ENCODE measurements around the gene HIRA. TPM values are rescaled to one million over a fixed set of nuclear protein-coding genes. Genes with fewer than 3 reads are reported as not detected.

HIRA gene
- total and polyA plus RNA-seq, 9 of the 15 experiments (the other 6 are each of a cell fraction or from before 2014, with no cell fraction given) = 0.96 to 132 (median 58.4) TPM

GRCh38 chr22:19407649-19408606, 23.6 kb downstream of the HIRA start:
- H3K9ac ChIP-seq (ENCODE audit: insufficient read depth in 1 of 2, low read depth in 2 of 2, low read length in 2 of 2) = peak overlapping the region in 1 of 2 experiments; percentile 13; a peak in 1 of 4 replicates
- BruUV-seq (replicated peaks) = no TSS peak
- no peak overlapping the region; the same call in 2 of the 3 replicates for H3K27ac ChIP-seq (ENCODE audit: extremely low read depth, low read depth, low read length)
- H3K9me1 ChIP-seq (ENCODE audit: control insufficient read depth, insufficient read depth, low read length) = peaks cover 24% of the 10 kb centered on the region
- CTCF ChIA-PET (ENCODE audit: low intra/inter-chr PET ratio) = interaction anchor here (1.1 kb wide), 1 partner anchor 303 kb away, joined by 3 read pairs; no protein-coding TSS in a partner anchor
- H3K4me2 ChIP-seq (ENCODE audit: insufficient read depth, low read length) = no peak overlapping the region; the same call in 1 of the 2 replicates
- FAIRE-seq (peak; percentile 57), DNase-seq (ENCODE audit: extremely low read depth in 1 of 4, low spot score in 3 of 4) (peak; percentile 90 to 96 (median 94)), ATAC-seq (peak; percentile 76)
- peaks cover 95% of the 10 kb centered on the region for H3K36me3 ChIP-seq (ENCODE audit: control insufficient read depth, insufficient read depth, low read length)
- peaks cover 34% of the 10 kb centered on the region for H4K20me1 ChIP-seq (replicated peaks; ENCODE audit: control insufficient read depth, insufficient read depth, low read length)
- intact Hi-C loops (cut with micrococcal nuclease) (loop anchor here (1.0 kb wide), 3 partner anchors 11 to 39 kb away; partner anchors contain the start of gene C22orf39), in situ Hi-C loops (cut with MboI) (no loop called here)
- peaks cover 46% of the 10 kb centered on the region for H3K79me2 ChIP-seq (ENCODE audit: control insufficient read depth, insufficient read depth, low read length)
- POLR2A ChIA-PET = interaction anchor here (0.6 to 14.3 kb wide), 8 partner anchors 10 to 367 kb away, joined by 3 to 245 read pairs (median 4); no protein-coding TSS in a partner anchor
- H3K4me1 ChIP-seq (replicated peaks in 1 of 2; ENCODE audit: control insufficient read depth in 2 of 2, insufficient read depth in 2 of 2, low read length in 2 of 2) = peaks cover 18 to 24% of the 10 kb centered on the region in 2 experiments; a peak in 4 of 5 replicates
- no peaks in the 10 kb centered on the region for H3K9me3 ChIP-seq (replicated peaks; ENCODE audit: control insufficient read depth, insufficient read depth, low read depth, low read length)
- no peaks in the 10 kb centered on the region for H3K27me3 ChIP-seq (ENCODE audit: control insufficient read depth in 2 of 2, insufficient read depth in 2 of 2, low read length in 2 of 2)
- no peak overlapping the region for H3K4me3 ChIP-seq
- 47% methylated on average over 16 of the region's 16 CpGs for WGBS (ENCODE audit: insufficient coverage, low coverage, missing lambda C conversion rate)
- no peak overlapping the region for H2AFZ ChIP-seq (ENCODE audit: low read depth, low read length)
- TF ChIP-seq TOE1 (IDR thresholded peaks at IDR 0.05; ENCODE audit: borderline replicate concordance) (peak; percentile 63; the same call in 1 of the 2 replicates), TOE1 (CRISPR knock-in tag; IDR thresholded peaks at IDR 0.05; ENCODE audit: borderline replicate concordance, low read depth) (peak; percentile 95; the same call in 1 of the 2 replicates), ZBTB33 (CRISPR knock-in tag; IDR thresholded peaks at IDR 0.05) (peak; percentile 72; the same call in 1 of the 2 replicates), MBD2 (IDR thresholded peaks at IDR 0.05; ENCODE audit: borderline replicate concordance, low read depth) (no peak), ZNF589 (CRISPR knock-in tag; IDR thresholded peaks at IDR 0.05; ENCODE audit: low read depth) (peak; percentile 96), ADNP (tag; IDR thresholded peaks at IDR 0.05) (no peak), ZNF408 (CRISPR knock-in tag; IDR thresholded peaks at IDR 0.05; ENCODE audit: low read depth) (no peak), XRCC3 (IDR thresholded peaks at IDR 0.05) (no peak), KAT8 (IDR thresholded peaks at IDR 0.05; ENCODE audit: low read depth) (no peak), CLOCK (CRISPR knock-in tag; IDR thresholded peaks at IDR 0.05; ENCODE audit: borderline replicate concordance) (no peak), MITF (IDR thresholded peaks at IDR 0.05) (peak; percentile 76), ZNF146 (CRISPR knock-in tag; IDR thresholded peaks at IDR 0.05; ENCODE audit: unreplicated experiment) (no peak), EP400 (IDR thresholded peaks at IDR 0.05) (no peak; the same call in 1 of the 2 replicates)
